Prostate gland (tissue), 2 donors: ENCODE measurements around the gene BEND6.

Source experiments
- CTCF ChIP-seq, 4 experiments: fragments of 200-600 bp in 2 of 4; fragments of 450-650 bp in 2 of 4; sonication (generic) in 2 of 4; IDR thresholded peaks; 1 replicate in 3 of 4; 2 replicates in 1 of 4; pipeline ENCODE4 v1.5.1; 2016 to 2019; ENCODE audit warnings: antibody characterized with exemption in 4 of 4, mild to moderate bottlenecking in 2 of 4, moderate library complexity in 2 of 4
- POLR2A ChIP-seq: fragments of 450-650 bp; IDR thresholded peaks from one replicate; pipeline ENCODE4 v1.6.1; 2016; ENCODE audit warnings: antibody characterized with exemption, mild to moderate bottlenecking
- POLR2AphosphoS5 ChIP-seq: sonication (generic); formaldehyde crosslinking; IDR thresholded peaks from one replicate; pipeline ENCODE4 v1.6.1; 2017; ENCODE audit warnings: antibody characterized with exemption

- TF ChIP-seq CTCF (IDR thresholded peaks at IDR 0.05), result no peak
- no peak for TF ChIP-seq POLR2A
- TF ChIP-seq POLR2AphosphoS5, result no peak
Observed at GRCh38 chr6:56922645-56923044, 32.3 kb upstream of the BEND6 start.
